Measurements from ENCODE around the gene CPT1B. TPM values are rescaled to one million over a fixed set of nuclear protein-coding genes. Genes with fewer than 3 reads are reported as not detected.
A peak's percentile ranks its signal among the peaks of the same experiment; 100 is the strongest.
"Not testable (repeated sequence)": the region's sequence is repeated elsewhere in the genome, so short reads cannot be mapped to it uniquely, and the experiment has no call there.

CPT1B gene
- total and polyA plus RNA-seq, 4 experiments from 2014 or later, result 2.3 to 70.0 (median 68.0) TPM; not detected in 1

DNA sequence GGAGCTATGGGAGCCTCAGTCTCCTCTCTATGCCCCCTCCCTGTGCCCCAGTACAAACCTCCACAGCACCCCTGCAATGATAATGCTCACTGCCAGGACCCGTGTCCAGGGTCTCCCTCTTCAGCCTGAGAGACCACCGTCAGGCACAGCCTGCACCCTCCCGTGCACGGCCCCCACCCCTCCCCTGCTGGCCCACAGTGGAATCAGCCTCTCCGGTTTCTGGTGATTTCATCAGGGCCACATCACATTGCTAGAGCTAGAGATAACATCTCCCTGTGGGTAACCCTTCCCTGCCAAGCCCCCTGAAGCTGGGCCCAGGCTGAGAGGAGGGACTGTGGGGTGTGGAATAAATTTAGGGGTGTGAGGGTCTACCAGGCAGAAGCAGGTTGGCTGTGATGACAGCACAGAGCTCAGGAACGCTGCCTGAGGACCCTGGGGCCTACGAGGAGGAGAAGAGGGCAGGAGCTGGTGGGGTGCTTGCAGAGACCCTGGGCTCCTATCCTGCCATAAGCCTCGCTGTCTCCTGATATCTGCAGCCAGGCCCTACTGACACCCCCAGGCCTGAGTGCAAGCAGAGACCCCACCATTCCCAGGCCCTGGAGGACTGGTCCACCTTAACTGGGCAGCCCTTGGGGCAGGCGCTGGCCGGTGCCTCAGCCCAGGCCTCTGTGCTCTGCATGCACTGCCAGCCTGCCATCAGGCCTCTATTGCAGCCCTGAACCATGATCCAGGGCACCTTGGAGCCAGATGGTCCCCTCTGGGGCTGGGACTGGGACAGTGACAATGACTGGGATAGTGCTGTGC is 32.5 kb downstream of the CPT1B start, which contains the start of gene KLHDC7B:
Gene KLHDC7B (plus strand): TSS at position 378 of the 804 bp plus-strand sequence. CDS start 345 bp downstream, at position 723.
- peak within 1 kb of the TSS; percentile 70 to 91 (median 86) for H3K27ac Mint-ChIP-seq
- no peaks in the 10 kb centered on the region for H3K27me3 ChIP-seq (ENCODE audit: insufficient read depth, low read length)
- H3K4me1 ChIP-seq (ENCODE audit: insufficient read depth, low read length), result peaks cover 53% of the 10 kb centered on the region
- H3K4me1 Mint-ChIP-seq, result peaks cover 28 to 58% (median 38%) of the 10 kb centered on the region in 4 donors
- POLR2A ChIA-PET (ENCODE audit: partially characterized antibody), result interaction anchor here (1.0 to 2.8 kb wide), 8 partner anchors 13 to 75 kb away, joined by 3 to 27 read pairs (median 9); partner anchors contain the start of genes LMF2, NCAPH2, SCO2 and SYCE3
- CTCF ChIA-PET (ENCODE audit: partially characterized antibody), result interaction anchor here (0.7 to 2.7 kb wide), 6 partner anchors 15 to 305 kb away, joined by 3 to 23 read pairs (median 3); partner anchors contain the start of genes SCO2 and SYCE3
- H3K9me3 Mint-ChIP-seq, result no peaks in the 10 kb centered on the region
- H3K27me3 Mint-ChIP-seq, result no peaks in the 10 kb centered on the region
- intact Hi-C loops (cut with micrococcal nuclease), result loop anchor here (2.0 to 5.0 kb wide), 2 partner anchors 17 to 38 kb away; partner anchors contain the start of genes LMF2, NCAPH2 and SYCE3
- H3K36me3 ChIP-seq (ENCODE audit: insufficient read depth, low read length), result no peaks in the 10 kb centered on the region
- H3K4me3 ChIP-seq (ENCODE audit: low read length in 2 of 2), result peak within 1 kb of the TSS; percentile 24 to 51
- H3K36me3 Mint-ChIP-seq, result no peaks in the 10 kb centered on the region
- H3K9me3 ChIP-seq (ENCODE audit: control insufficient read depth in 1 of 2, low read length in 2 of 2), result no peaks in the 10 kb centered on the region
- peak within 1 kb of the TSS; percentile 36 to 79 (median 69) for H3K4me3 Mint-ChIP-seq
- H3K27ac ChIP-seq (ENCODE audit: low read depth, low read length), result peak within 1 kb of the TSS; percentile 59
- DNase-seq, result no peak

DNA sequence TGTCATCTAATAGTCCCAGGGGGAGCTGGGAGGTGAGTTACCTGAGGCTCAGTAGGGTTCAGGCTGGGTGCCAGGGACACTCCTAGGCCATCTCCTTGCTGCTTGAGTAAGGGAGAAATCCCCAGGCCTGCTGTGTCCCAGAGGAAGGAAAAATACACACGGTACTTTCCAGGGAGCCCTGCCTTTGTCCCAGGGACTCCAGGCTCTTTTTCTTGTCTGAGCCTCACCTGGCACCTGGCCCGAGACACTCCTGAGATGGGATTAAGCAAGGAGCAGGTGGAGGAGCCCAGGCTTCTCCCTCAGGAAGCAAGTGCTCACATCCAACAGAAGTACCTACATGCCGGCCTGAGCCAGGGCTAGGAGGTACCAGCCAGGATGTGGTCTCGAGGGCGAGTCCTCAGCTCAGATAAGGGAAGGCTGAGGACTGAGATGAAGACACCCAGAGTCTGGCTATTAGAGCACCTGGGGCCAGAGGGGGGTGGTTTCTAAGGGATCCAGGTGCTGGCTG is 33.4 kb downstream of the CPT1B start:
- Histone ChIP-seq H3K27me3 (ENCODE audit: insufficient read depth, low read length) (no peaks in the 10 kb centered on the region), H3K4me1 (ENCODE audit: insufficient read depth, low read length) (peaks cover 53% of the 10 kb centered on the region), H3K36me3 (ENCODE audit: insufficient read depth, low read length) (no peaks in the 10 kb centered on the region), H3K27ac (ENCODE audit: low read depth, low read length) (peak overlapping the region; percentile 59), H3K4me3 (ENCODE audit: low read length in 2 of 2) (peak overlapping the region; percentile 24 to 51), H3K9me3 (ENCODE audit: control insufficient read depth in 1 of 2, low read length in 2 of 2) (no peaks in the 10 kb centered on the region)
- H3K9me3 Mint-ChIP-seq, result no peaks in the 10 kb centered on the region
- peak overlapping the region in 7 of 8 donors; percentile 36 to 79 (median 69) for H3K4me3 Mint-ChIP-seq
- ChIA-PET POLR2A (ENCODE audit: partially characterized antibody) (interaction anchor here (0.6 to 2.8 kb wide), 8 partner anchors 12 to 76 kb away, joined by 3 to 27 read pairs (median 9); partner anchors contain the start of genes LMF2, NCAPH2, SCO2 and SYCE3), CTCF (ENCODE audit: partially characterized antibody) (interaction anchor here (1.0 to 2.7 kb wide), 4 partner anchors 16 to 76 kb away, joined by 3 to 23 read pairs (median 4); partner anchors contain the start of genes SCO2 and SYCE3)
- intact Hi-C loops (cut with micrococcal nuclease), result loop anchor here (1.0 to 5.0 kb wide), 5 partner anchors 18 to 147 kb away; partner anchors contain the start of genes CHKB, LMF2, NCAPH2 and SYCE3
- H3K36me3 Mint-ChIP-seq, result no peaks in the 10 kb centered on the region
- peak overlapping the region; percentile 70 to 91 (median 85) for H3K27ac Mint-ChIP-seq
- DNase-seq, result peak in 1 of 5 donors; percentile 27
- H3K4me1 Mint-ChIP-seq, result peaks cover 23 to 57% (median 37%) of the 10 kb centered on the region in 4 donors
- H3K27me3 Mint-ChIP-seq, result no peaks in the 10 kb centered on the region

DNA sequence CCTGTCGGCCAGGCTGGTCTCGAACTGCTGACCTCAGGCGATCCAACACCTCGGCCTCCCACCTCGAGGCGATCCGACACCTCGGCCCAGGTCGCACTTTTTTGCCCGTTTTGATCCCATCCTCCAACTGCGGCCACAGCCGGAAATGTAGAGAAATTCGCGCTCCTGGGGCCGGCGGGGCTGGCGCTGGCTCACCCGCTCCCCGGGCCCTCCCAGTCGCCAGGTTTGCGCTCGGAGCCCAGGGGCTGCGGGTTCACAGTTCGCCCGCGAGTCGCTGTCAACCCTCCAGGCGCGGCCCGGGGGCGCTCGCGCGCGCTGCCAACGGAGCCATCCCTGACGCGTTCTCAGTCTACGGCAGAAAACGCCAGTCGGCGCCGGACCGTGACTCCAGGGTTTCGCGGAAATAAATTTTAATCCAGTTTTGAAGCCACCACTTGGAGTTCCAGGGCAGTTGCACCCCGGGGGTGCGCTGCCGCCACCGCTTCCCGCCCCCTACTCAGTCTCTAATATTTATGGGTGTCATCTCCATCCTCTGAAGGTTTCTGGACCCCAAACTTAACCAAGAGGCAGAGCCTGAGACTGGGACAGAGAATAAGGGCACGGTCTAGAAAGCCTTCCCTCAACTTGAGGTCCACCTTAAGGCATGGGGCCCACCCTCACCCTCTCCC is 34.0 kb downstream of the CPT1B start:
- peaks cover 51% of the 10 kb centered on the region for H3K4me1 ChIP-seq (ENCODE audit: insufficient read depth, low read length)
- peak overlapping the region; percentile 24 to 51 for H3K4me3 ChIP-seq (ENCODE audit: low read length in 2 of 2)
- Mint-ChIP-seq H3K27ac (peak overlapping the region; percentile 42 to 91 (median 85)), H3K9me3 (no peaks in the 10 kb centered on the region), H3K27me3 (no peaks in the 10 kb centered on the region), H3K36me3 (no peaks in the 10 kb centered on the region), H3K4me3 (peak overlapping the region in 7 of 8 donors; percentile 64 to 79 (median 69)), H3K4me1 (peaks cover 26 to 62% (median 42%) of the 10 kb centered on the region in 4 donors)
- peak; percentile 72 to 82 (median 76) for DNase-seq
- ChIA-PET CTCF (ENCODE audit: partially characterized antibody) (interaction anchor here (1.0 to 9.2 kb wide), 5 partner anchors 17 to 76 kb away, joined by 3 to 135 read pairs (median 5); partner anchors contain the start of genes SCO2, SYCE3 and TYMP), POLR2A (ENCODE audit: partially characterized antibody) (interaction anchor here (0.6 to 2.8 kb wide), 8 partner anchors 12 to 77 kb away, joined by 3 to 27 read pairs (median 9); partner anchors contain the start of genes LMF2, NCAPH2, SCO2 and SYCE3)
- H3K27ac ChIP-seq (ENCODE audit: low read depth, low read length), result peak overlapping the region; percentile 59
- intact Hi-C loops (cut with micrococcal nuclease), result loop anchor here (1.0 to 2.0 kb wide), 4 partner anchors 19 to 147 kb away; partner anchors contain the start of genes CHKB and SYCE3
- no peaks in the 10 kb centered on the region for H3K36me3 ChIP-seq (ENCODE audit: insufficient read depth, low read length)
- no peaks in the 10 kb centered on the region for H3K9me3 ChIP-seq (ENCODE audit: control insufficient read depth in 1 of 2, low read length in 2 of 2)
- no peaks in the 10 kb centered on the region for H3K27me3 ChIP-seq (ENCODE audit: insufficient read depth, low read length)

DNA sequence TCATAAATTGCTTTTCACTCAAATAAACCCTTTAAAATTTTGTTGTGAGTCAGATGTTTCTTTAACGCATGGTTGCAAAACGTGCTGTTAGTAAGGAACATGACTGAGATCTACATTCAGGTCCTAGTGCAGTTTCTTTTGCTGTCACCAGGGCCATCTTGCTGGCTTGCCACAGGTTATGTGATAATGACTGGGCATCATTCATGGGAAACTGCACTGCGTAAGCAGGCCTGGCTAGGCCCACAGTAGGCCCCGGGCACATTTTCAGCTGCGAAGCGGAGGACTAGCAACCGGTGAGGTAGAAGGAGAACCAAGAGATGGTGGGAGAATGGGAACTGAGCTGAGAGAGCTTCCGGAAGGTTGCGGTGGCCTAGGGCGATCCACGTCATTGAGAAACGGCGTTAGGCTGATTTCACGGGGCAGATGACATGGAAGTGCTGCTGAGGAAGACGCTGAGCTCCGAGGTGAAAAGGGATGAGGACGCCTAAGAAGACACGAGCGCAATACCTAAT is 35.8 kb downstream of the CPT1B start:
- no peak overlapping the region for H3K27ac ChIP-seq (ENCODE audit: low read depth, low read length)
- peaks cover 59% of the 10 kb centered on the region for H3K4me1 ChIP-seq (ENCODE audit: insufficient read depth, low read length)
- no peaks in the 10 kb centered on the region for H3K36me3 Mint-ChIP-seq
- H3K27me3 ChIP-seq (ENCODE audit: insufficient read depth, low read length), result no peaks in the 10 kb centered on the region
- intact Hi-C loops (cut with micrococcal nuclease), result no loop called here
- ChIA-PET POLR2A (ENCODE audit: partially characterized antibody) (interaction anchor here (1.0 to 10.4 kb wide), 2 partner anchors 14 to 79 kb away, joined by 3 to 321 read pairs; partner anchors contain the start of genes SCO2 and TYMP), CTCF (ENCODE audit: partially characterized antibody) (interaction anchor here (1.4 to 9.2 kb wide), 2 partner anchors 15 to 79 kb away, joined by 7 to 135 read pairs; partner anchors contain the start of genes SCO2 and TYMP)
- H3K27ac Mint-ChIP-seq, result peak overlapping the region; percentile 59 to 97 (median 91)
- no peak overlapping the region for H3K4me3 ChIP-seq (ENCODE audit: low read length in 2 of 2)
- DNase-seq, result no peak
- no peaks in the 10 kb centered on the region for H3K27me3 Mint-ChIP-seq
- peaks cover 31 to 66% (median 51%) of the 10 kb centered on the region in 4 donors for H3K4me1 Mint-ChIP-seq
- H3K9me3 Mint-ChIP-seq, result peaks cover 0 to 1% (median 0%) of the 10 kb centered on the region in 8 donors
- H3K36me3 ChIP-seq (ENCODE audit: insufficient read depth, low read length), result no peaks in the 10 kb centered on the region
- peak overlapping the region in 6 of 8 donors; percentile 3 to 62 (median 53) for H3K4me3 Mint-ChIP-seq
- no peaks in the 10 kb centered on the region for H3K9me3 ChIP-seq (ENCODE audit: control insufficient read depth in 1 of 2, low read length in 2 of 2)

DNA sequence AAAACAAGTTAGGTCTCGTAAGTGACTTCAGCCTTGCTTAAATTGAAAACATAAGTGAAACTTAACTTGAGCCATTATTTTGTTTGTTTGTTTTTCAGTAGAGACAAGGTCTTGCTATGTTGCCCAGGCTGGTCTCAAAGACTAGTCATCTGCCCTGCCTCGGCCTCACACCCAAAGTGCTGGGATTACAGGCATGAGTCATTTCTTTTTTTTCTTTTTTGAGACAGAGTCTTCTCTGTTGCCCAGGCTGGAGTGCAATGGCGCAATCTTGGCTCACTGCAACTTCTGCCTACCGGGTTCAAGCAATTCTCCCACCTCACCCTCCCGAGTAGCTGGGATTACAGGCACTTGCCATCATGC is 36.6 kb downstream of the CPT1B start:
- peaks cover 30 to 63% (median 49%) of the 10 kb centered on the region in 4 donors for H3K4me1 Mint-ChIP-seq
- H3K27ac ChIP-seq (ENCODE audit: low read depth, low read length); H3K27me3 Mint-ChIP-seq; H3K36me3 ChIP-seq (ENCODE audit: insufficient read depth, low read length); intact Hi-C loops (cut with micrococcal nuclease); H3K36me3 Mint-ChIP-seq; DNase-seq; H3K9me3 ChIP-seq (ENCODE audit: control insufficient read depth in 1 of 2, low read length in 2 of 2); H3K4me3 ChIP-seq (ENCODE audit: low read length in 2 of 2); H3K27me3 ChIP-seq (ENCODE audit: insufficient read depth, low read length); H3K9me3 Mint-ChIP-seq: not testable (repeated sequence)
- peak overlapping the region; percentile 29 to 98 (median 96) for H3K27ac Mint-ChIP-seq
- H3K4me1 ChIP-seq (ENCODE audit: insufficient read depth, low read length), result peaks cover 59% of the 10 kb centered on the region
- ChIA-PET POLR2A (ENCODE audit: partially characterized antibody) (interaction anchor here (1.0 to 10.4 kb wide), 4 partner anchors 14 to 79 kb away, joined by 3 to 321 read pairs (median 14); partner anchors contain the start of genes CHKB, LMF2, NCAPH2 and SCO2), CTCF (ENCODE audit: partially characterized antibody) (interaction anchor here (1.4 to 9.2 kb wide), 4 partner anchors 14 to 80 kb away, joined by 7 to 135 read pairs (median 18); partner anchors contain the start of genes SCO2, SYCE3 and TYMP)
- H3K4me3 Mint-ChIP-seq, result peak overlapping the region in 1 of 8 donors; percentile 8

DNA sequence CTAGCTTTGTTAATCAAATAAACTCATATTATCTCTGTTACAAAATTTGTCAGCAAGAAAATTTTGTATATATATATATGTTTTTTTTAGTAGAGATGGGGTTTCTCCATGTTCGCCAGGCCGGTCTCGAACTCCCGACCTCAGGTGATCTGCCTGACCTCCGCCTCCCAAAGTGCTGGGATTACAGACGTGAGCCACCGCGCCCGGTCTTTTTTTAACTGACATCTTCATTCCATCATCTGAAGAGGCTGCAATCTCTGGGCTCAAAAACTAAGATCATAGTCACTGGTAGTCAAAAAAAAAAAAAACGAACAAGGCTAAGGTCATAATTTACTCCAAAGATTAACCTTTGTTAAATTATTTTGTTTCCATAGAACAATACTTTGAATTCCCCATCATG is 37.8 kb downstream of the CPT1B start:
- POLR2A ChIA-PET (ENCODE audit: partially characterized antibody), result interaction anchor here (1.3 to 10.4 kb wide), 16 partner anchors 8 to 96 kb away, joined by 4 to 321 read pairs (median 14); partner anchors contain the start of genes CHKB, LMF2, NCAPH2 and SCO2
- Histone ChIP-seq H3K4me1 (ENCODE audit: insufficient read depth, low read length) (peaks cover 49% of the 10 kb centered on the region), H3K27me3 (ENCODE audit: insufficient read depth, low read length) (no peaks in the 10 kb centered on the region), H3K27ac (ENCODE audit: low read depth, low read length) (peak overlapping the region; percentile 99), H3K9me3 (ENCODE audit: control insufficient read depth in 1 of 2, low read length in 2 of 2) (no peaks in the 10 kb centered on the region), H3K36me3 (ENCODE audit: insufficient read depth, low read length) (no peaks in the 10 kb centered on the region), H3K4me3 (ENCODE audit: low read length in 2 of 2) (no peak overlapping the region)
- Mint-ChIP-seq H3K4me1 (peaks cover 23 to 55% (median 41%) of the 10 kb centered on the region in 4 donors), H3K36me3 (no peaks in the 10 kb centered on the region), H3K9me3 (peaks cover 0 to 1% (median 0%) of the 10 kb centered on the region in 8 donors), H3K4me3 (peak overlapping the region in 3 of 8 donors; percentile 20 to 50 (median 21)), H3K27me3 (no peaks in the 10 kb centered on the region), H3K27ac (peak overlapping the region; percentile 90 to 98 (median 96))
- CTCF ChIA-PET (ENCODE audit: partially characterized antibody), result interaction anchor here (0.8 to 9.2 kb wide), 10 partner anchors 8 to 298 kb away, joined by 3 to 135 read pairs (median 4); partner anchors contain the start of genes LMF2, NCAPH2, SCO2 and SYCE3
- intact Hi-C loops (cut with micrococcal nuclease), result no loop called here
- DNase-seq, result no peak

Measured in CD4-positive, alpha-beta memory T cell (primary cell).